Measurements from ENCODE around the gene ZMYM4. TPM values are rescaled to one million over a fixed set of nuclear protein-coding genes. Genes with fewer than 3 reads are reported as not detected.

ZMYM4 gene
- total RNA-seq, 4 donors from 2014 or later = 19.7 to 84.9 (median 49.9) TPM

DNA sequence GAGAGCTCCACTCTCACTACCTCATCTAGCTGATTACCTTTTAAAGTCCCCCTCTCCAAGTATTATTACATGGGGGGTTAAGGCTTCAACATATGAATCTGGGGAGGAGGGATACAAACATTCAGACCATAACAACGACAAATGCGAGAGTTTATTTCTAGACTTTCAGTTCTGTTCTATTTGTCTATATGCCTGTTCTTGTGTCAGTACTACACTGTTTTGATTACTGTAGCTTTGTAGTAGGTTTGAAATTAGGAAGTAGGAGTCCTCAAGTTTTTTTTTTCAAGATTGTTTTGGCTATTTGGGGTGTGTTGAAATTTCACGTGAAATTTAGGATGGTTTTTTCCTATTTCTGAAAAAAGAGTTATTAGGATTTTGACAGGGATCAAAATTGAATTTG lies 16.3 kb downstream of the ZMYM4 start:
- Histone ChIP-seq H3K4me1 (peaks cover 0 to 11% of the 10 kb centered on the region in 2 donors), H3K36me3 (no peaks in the 10 kb centered on the region), H3K27ac (no peak overlapping the region), H3K9me3 (no peaks in the 10 kb centered on the region), H3K4me3 (no peak overlapping the region), H3K27me3 (no peaks in the 10 kb centered on the region)
- DNase-seq = no peak
- TF ChIP-seq, protein P1, sequence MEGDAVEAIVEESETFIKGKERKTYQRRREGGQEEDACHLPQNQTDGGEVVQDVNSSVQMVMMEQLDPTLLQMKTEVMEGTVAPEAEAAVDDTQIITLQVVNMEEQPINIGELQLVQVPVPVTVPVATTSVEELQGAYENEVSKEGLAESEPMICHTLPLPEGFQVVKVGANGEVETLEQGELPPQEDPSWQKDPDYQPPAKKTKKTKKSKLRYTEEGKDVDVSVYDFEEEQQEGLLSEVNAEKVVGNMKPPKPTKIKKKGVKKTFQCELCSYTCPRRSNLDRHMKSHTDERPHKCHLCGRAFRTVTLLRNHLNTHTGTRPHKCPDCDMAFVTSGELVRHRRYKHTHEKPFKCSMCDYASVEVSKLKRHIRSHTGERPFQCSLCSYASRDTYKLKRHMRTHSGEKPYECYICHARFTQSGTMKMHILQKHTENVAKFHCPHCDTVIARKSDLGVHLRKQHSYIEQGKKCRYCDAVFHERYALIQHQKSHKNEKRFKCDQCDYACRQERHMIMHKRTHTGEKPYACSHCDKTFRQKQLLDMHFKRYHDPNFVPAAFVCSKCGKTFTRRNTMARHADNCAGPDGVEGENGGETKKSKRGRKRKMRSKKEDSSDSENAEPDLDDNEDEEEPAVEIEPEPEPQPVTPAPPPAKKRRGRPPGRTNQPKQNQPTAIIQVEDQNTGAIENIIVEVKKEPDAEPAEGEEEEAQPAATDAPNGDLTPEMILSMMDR (IDR thresholded peaks at IDR 0.05) = no peak
- TF ChIP-seq POLR2A (IDR thresholded peaks at IDR 0.05) = no peak
- intact Hi-C loops (cut with DNase I; ENCODE audit: low total_unique reads) = no loop called here

- Histone ChIP-seq H3K4me1 (peaks cover 0 to 11% of the 10 kb centered on the region in 2 donors), H3K27ac (no peak overlapping the region), H3K4me3 (no peak overlapping the region), H3K9me3 (no peaks in the 10 kb centered on the region), H3K27me3 (no peaks in the 10 kb centered on the region), H3K36me3 (no peaks in the 10 kb centered on the region)
- intact Hi-C loops (cut with DNase I; ENCODE audit: low total_unique reads) = no loop called here
- TF ChIP-seq, protein P1 (IDR thresholded peaks at IDR 0.05) = no peak
- no peak for TF ChIP-seq POLR2A (IDR thresholded peaks at IDR 0.05)
- DNase-seq = no peak
Measured at GRCh38 chr1:35285771-35286606, 17.5 kb downstream of the ZMYM4 start.

DNA sequence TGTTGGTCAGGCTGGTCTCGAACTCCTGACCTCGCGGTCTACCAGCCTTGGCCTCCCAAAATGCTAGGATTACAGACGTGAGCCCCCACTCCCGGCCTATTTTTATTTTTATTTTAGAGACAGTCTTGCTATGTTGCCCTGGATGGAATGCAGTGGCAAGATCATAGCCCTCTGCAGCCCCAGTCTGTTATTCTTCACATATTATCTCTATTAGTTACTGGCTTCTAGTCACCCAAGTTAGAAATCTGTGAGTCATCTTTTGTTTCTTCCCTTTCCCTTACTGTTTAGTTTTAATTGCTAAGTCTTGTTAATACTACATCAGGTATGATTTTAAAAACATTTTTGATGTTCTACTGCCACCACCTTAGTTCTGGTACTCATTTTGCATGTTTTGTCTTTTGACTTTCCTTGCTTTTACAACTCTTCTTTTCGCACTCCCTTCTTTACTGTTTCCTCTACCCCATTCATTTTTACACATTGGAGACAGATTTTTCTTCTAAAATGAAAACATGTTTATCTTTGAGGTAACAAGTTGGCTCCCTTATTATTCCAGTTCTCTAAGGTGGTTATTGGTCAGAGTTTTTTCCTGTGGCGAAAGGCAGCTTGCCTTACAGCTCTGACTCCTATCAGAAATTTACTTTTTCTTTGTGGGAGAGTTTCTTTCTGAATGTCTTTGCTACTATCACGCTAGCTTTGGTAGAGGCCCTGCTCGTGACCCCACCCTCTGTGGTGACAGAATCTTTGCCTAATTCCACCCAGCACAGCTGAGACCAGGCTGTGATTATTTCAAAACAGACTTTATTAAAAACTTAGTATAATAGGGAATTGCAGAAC lies 19.5 kb downstream of the ZMYM4 start:
- DNase-seq = no peak
- no peaks in the 10 kb centered on the region for H3K9me3 ChIP-seq
- H3K27ac ChIP-seq = peak overlapping the region; percentile 41 to 47
- intact Hi-C loops (cut with DNase I; ENCODE audit: low total_unique reads) = no loop called here
- H3K4me1 ChIP-seq = peaks cover 0 to 11% of the 10 kb centered on the region in 2 donors
- TF ChIP-seq, protein P1 (IDR thresholded peaks at IDR 0.05) = no peak
- TF ChIP-seq POLR2A (IDR thresholded peaks at IDR 0.05) = no peak
- no peaks in the 10 kb centered on the region for H3K27me3 ChIP-seq
- H3K4me3 ChIP-seq = no peak overlapping the region
- H3K36me3 ChIP-seq = no peaks in the 10 kb centered on the region

DNA sequence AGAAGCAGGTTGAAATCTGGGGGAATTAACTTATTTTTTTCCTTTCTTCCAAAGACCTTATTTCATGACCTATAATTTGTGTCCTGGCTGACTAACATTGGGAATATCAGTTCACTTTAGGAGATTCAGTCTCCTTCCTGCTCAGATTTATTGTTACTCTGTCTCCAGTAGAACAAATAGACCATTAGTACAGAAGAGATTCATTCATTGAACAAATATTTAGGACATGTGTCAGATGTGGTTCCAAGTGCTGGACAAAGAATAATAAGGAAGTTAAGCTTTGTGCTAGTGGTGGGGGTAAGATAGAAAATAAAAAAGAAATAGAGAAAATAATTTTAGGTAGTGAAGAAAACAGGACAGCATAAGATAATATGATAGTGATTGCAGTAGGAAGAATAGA lies 20.3 kb downstream of the ZMYM4 start:
- TF ChIP-seq, protein P1 (IDR thresholded peaks at IDR 0.05) = no peak
- no peak for TF ChIP-seq POLR2A (IDR thresholded peaks at IDR 0.05)
- Histone ChIP-seq H3K27me3 (no peaks in the 10 kb centered on the region), H3K27ac (peak overlapping the region in 1 of 2 donors; percentile 47), H3K9me3 (no peaks in the 10 kb centered on the region), H3K4me3 (no peak overlapping the region), H3K36me3 (no peaks in the 10 kb centered on the region), H3K4me1 (peaks cover 0 to 11% of the 10 kb centered on the region in 2 donors)
- no peak for DNase-seq
- intact Hi-C loops (cut with DNase I; ENCODE audit: low total_unique reads) = no loop called here

DNA sequence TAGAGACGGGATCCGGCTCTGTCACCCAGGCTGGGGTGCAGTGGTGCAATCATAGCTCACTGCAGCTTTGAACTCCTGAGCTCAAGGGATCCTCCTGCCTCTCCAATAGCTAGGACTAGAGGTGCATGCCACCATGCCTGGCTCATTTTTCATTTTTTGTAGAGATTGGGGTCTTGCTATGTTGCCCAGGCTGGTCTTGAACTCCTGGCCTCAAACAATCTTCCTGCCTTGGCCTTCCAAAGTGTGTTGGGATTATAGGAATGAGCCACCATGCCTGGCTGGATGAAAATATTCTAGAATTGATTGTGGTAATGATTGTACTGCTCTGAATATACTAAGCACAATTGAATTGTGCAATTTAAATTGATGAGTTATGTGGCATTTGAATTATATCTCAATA lies 21.9 kb downstream of the ZMYM4 start:
- DNase-seq = no peak
- TF ChIP-seq, protein P1 (IDR thresholded peaks at IDR 0.05) = no peak
- TF ChIP-seq POLR2A (IDR thresholded peaks at IDR 0.05) = no peak
- no peak overlapping the region for H3K27ac ChIP-seq
- no peaks in the 10 kb centered on the region for H3K9me3 ChIP-seq
- peaks cover 0 to 11% of the 10 kb centered on the region in 2 donors for H3K4me1 ChIP-seq
- intact Hi-C loops (cut with DNase I; ENCODE audit: low total_unique reads) = no loop called here
- H3K4me3 ChIP-seq = no peak overlapping the region
- H3K36me3 ChIP-seq = no peaks in the 10 kb centered on the region
- no peaks in the 10 kb centered on the region for H3K27me3 ChIP-seq
